OCI-LY3 (cell line): Measurements from ENCODE around the gene FXR2.

Experiments used
- H2AFZ ChIP-seq: fragments of 200-600, 300-600 bp; shearing (Covaris generic); 2 replicates; pipeline ENCODE4 v1.6.0; 2014; ENCODE audit warnings: antibody characterized with exemption, low read depth, low read length
- H3K27ac ChIP-seq: fragments of 200-600, 300-600 bp; sonication (generic); 2 replicates; pipeline ENCODE4 v1.5.1; 2014; ENCODE audit warnings: mild to moderate bottlenecking, low read length, moderate library complexity, mixed read lengths
- H3K27me3 ChIP-seq: fragments of 200-600, 300-600 bp; sonication (generic); 2 replicates; pipeline ENCODE4 v1.6.1; 2014; ENCODE audit warnings: low read depth, low read length, mixed read lengths
- H3K36me3 ChIP-seq: fragments of 200-600, 300-600 bp; sonication (generic); replicated peaks from 2 replicates; pipeline ENCODE3; 2014; ENCODE audit warnings: low read depth, low read length, mixed read lengths
- H3K4me1 ChIP-seq: fragments of 300-600, 200-600 bp; sonication (generic); 2 replicates; pipeline ENCODE4 v1.6.1; 2014; ENCODE audit warnings: low read length, mixed read lengths
- H3K4me2 ChIP-seq: fragments of 200-600, 300-600 bp; sonication (generic); 2 replicates; pipeline ENCODE4 v1.6.1; 2014; ENCODE audit warnings: low read length, mixed read lengths
- H3K4me3 ChIP-seq: fragments of 300-600, 200-600 bp; sonication (generic); 2 replicates; pipeline ENCODE4 v1.5.1; 2014; ENCODE audit warnings: antibody characterized with exemption, mild to moderate bottlenecking, low read length, moderate library complexity
- H3K79me2 ChIP-seq: fragments of 300-600, 200-600 bp; shearing (Covaris generic); 2 replicates; pipeline ENCODE4 v1.6.1; 2014; ENCODE audit warnings: mild to moderate bottlenecking, low read length, mixed read lengths
- H3K9ac ChIP-seq: fragments of 300-600, 200-600 bp; shearing (Covaris generic); 2 replicates; pipeline ENCODE4 v1.6.0; 2014; ENCODE audit warnings: mild to moderate bottlenecking, low read length, moderate library complexity
- H3K9me3 ChIP-seq: fragments of 200-600, 300-600 bp; shearing (Covaris generic); 2 replicates; pipeline ENCODE4 v1.6.1; 2014; ENCODE audit warnings: low read length, mixed read lengths; ENCODE audit not compliant: insufficient read depth
- H4K20me1 ChIP-seq: fragments of 200-600, 300-600 bp; sonication (generic); 2 replicates; pipeline ENCODE4 v1.6.1; 2016; ENCODE audit warnings: low read length, mixed read lengths; ENCODE audit not compliant: insufficient read depth
- CTCF ChIP-seq: fragments of 200-600, 300-600 bp; sonication (generic); IDR thresholded peaks from 2 replicates; pipeline ENCODE4 v1.5.1; 2014; ENCODE audit warnings: antibody characterized with exemption, low read length, low read depth
- EZH2phosphoT487 ChIP-seq: fragments of 200-600 bp; shearing (Covaris generic); IDR thresholded peaks from 2 replicates; pipeline ENCODE4 v1.6.1; 2018; ENCODE audit warnings: antibody characterized with exemption, mixed run types, low read depth

The FXR2 gene

GRCh38 chr17:7589891-7590691, 24.6 kb downstream of the FXR2 start, which contains the start of gene SOX15:
Gene SOX15 (minus strand): TSS chr17:7590094. CDS start chr17:7589676, 418 bp downstream.
- no peaks in the 10 kb centered on the region for H4K20me1 ChIP-seq
- H3K79me2 ChIP-seq = peaks cover 8% of the 10 kb centered on the region; the same call in 1 of the 2 replicates
- H3K36me3 ChIP-seq = peaks cover 5% of the 10 kb centered on the region
- H3K4me2 ChIP-seq = no peak within 1 kb of the TSS
- peaks cover 3% of the 10 kb centered on the region; the same call in 1 of the 2 replicates for H3K4me1 ChIP-seq
- H3K9me3 ChIP-seq = no peaks in the 10 kb centered on the region
- no peak within 1 kb of the TSS for H3K9ac ChIP-seq
- H2AFZ ChIP-seq = no peak within 1 kb of the TSS
- TF ChIP-seq EZH2phosphoT487 (no peak), CTCF (no peak)
- H3K4me3 ChIP-seq = no peak within 1 kb of the TSS
- no peak within 1 kb of the TSS for H3K27ac ChIP-seq
- no peaks in the 10 kb centered on the region for H3K27me3 ChIP-seq

GRCh38 chr17:7589204-7589868, 25.4 kb downstream of the FXR2 start:
- Histone ChIP-seq H3K36me3 (peaks cover 3% of the 10 kb centered on the region), H3K4me3 (no peak overlapping the region), H3K4me1 (peaks cover 8% of the 10 kb centered on the region; the same call in 1 of the 2 replicates), H3K79me2 (peaks cover 15% of the 10 kb centered on the region), H3K4me2 (no peak overlapping the region), H4K20me1 (no peaks in the 10 kb centered on the region), H2AFZ (no peak overlapping the region), H3K9me3 (no peaks in the 10 kb centered on the region), H3K27me3 (no peaks in the 10 kb centered on the region), H3K27ac (no peak overlapping the region), H3K9ac (no peak overlapping the region)
- no peak for TF ChIP-seq EZH2phosphoT487
- no peak for TF ChIP-seq CTCF

- Histone ChIP-seq H3K4me2 (no peak overlapping the region), H3K27me3 (no peaks in the 10 kb centered on the region), H2AFZ (no peak overlapping the region), H3K27ac (no peak overlapping the region), H3K4me3 (no peak overlapping the region), H3K36me3 (no peaks in the 10 kb centered on the region), H3K79me2 (peaks cover 17% of the 10 kb centered on the region), H3K9ac (no peak overlapping the region), H3K9me3 (no peaks in the 10 kb centered on the region), H3K4me1 (peaks cover 4% of the 10 kb centered on the region; the same call in 1 of the 2 replicates), H4K20me1 (no peaks in the 10 kb centered on the region)
- TF ChIP-seq EZH2phosphoT487 = no peak
- no peak for TF ChIP-seq CTCF
Observed at GRCh38 chr17:7588553-7589203, 26.0 kb downstream of the FXR2 start.
